Measurements from ENCODE around the gene TPH2.

The TPH2 gene

DNA sequence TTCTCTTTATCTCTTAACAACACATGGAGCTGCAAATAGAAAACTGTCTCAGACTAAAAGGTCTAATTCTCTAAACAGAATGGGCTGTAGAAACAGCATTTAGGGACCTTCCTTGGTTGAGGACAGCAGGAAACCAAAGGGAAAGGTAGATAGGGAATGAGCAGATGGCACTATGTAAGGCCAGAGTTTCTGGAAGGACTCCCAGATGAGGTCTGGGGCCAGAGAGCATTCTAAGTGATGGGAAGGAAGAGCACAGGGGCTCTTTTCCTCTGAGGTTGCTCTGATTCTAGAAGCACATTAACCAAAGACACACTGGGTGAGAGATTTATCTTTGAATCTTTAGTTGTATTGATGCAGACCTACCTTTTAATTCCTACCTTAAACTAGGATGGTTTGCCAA, 79.4 kb downstream of the TPH2 start:
- Histone ChIP-seq H3K36me3 (ENCODE audit: control insufficient read depth, insufficient read depth, low read length) (no peaks in the 10 kb centered on the region), H3K4me3 (ENCODE audit: insufficient read depth, low read depth, low read length) (no peak overlapping the region), H3K9me3 (ENCODE audit: control insufficient read depth, low read length) (no peaks in the 10 kb centered on the region), H3K4me1 (ENCODE audit: control insufficient read depth, insufficient read depth, low read length) (no peaks in the 10 kb centered on the region), H3K27ac (ENCODE audit: insufficient read depth, low read depth, low read length, poor library complexity, severe bottlenecking) (no peak overlapping the region), H3K27me3 (ENCODE audit: control insufficient read depth, insufficient read depth, low read length, poor library complexity, severe bottlenecking) (no peaks in the 10 kb centered on the region)

DNA sequence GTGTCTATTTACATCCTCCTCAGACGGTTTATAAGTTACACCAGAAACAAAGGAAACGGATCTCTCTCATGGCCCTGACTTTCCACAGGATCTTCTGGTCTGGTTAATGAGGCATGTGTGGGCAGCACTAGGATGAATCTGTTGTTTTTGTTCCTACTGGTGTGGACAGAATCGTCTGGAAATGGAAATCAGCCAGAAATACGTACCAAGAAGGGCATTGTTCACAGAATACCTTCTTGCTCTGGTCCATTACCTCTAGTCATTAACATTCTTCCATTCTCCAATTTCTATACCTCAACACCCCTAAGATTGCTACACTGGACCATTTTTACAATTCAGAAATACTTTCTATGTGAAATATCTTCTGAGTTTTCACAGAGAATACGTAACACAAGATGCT, 86.0 kb downstream of the TPH2 start:
- H3K27ac ChIP-seq (ENCODE audit: insufficient read depth, low read depth, low read length, poor library complexity, severe bottlenecking): no peak overlapping the region
- H3K27me3 ChIP-seq (ENCODE audit: control insufficient read depth, insufficient read depth, low read length, poor library complexity, severe bottlenecking): no peaks in the 10 kb centered on the region
- H3K4me3 ChIP-seq (ENCODE audit: insufficient read depth, low read depth, low read length): no peak overlapping the region
- H3K36me3 ChIP-seq (ENCODE audit: control insufficient read depth, insufficient read depth, low read length): no peaks in the 10 kb centered on the region
- no peaks in the 10 kb centered on the region for H3K9me3 ChIP-seq (ENCODE audit: control insufficient read depth, low read length)
- no peaks in the 10 kb centered on the region for H3K4me1 ChIP-seq (ENCODE audit: control insufficient read depth, insufficient read depth, low read length)
- WGBS, 2 experiments: 90 to 91% methylated on average over 5 of the region's 5 CpGs

DNA sequence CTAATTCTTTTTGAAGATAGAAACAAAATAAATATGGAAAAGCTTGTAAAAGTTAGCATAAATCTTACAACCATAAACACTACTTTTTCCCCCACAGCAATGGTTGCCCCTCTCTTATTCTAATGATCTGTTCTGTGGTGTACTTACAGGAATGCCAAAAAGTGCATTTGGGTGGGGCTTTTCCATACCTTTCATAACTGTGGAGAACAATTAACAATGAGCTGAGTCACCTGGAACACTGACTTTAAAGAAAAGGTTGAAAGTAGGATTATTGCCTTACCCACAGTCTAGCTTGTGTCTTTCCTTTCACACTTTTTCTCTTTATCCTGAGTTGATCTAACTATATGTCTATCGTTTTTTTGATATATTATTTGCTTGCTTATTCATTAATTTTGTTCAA, 86.9 kb downstream of the TPH2 start:
- WGBS, 2 experiments: no CpG with 5 or more reads among the region's 1 CpG
- no peaks in the 10 kb centered on the region for H3K36me3 ChIP-seq (ENCODE audit: control insufficient read depth, insufficient read depth, low read length)
- H3K4me3 ChIP-seq (ENCODE audit: insufficient read depth, low read depth, low read length): no peak overlapping the region
- no peaks in the 10 kb centered on the region for H3K4me1 ChIP-seq (ENCODE audit: control insufficient read depth, insufficient read depth, low read length)
- H3K27ac ChIP-seq (ENCODE audit: insufficient read depth, low read depth, low read length, poor library complexity, severe bottlenecking): no peak overlapping the region
- no peaks in the 10 kb centered on the region for H3K27me3 ChIP-seq (ENCODE audit: control insufficient read depth, insufficient read depth, low read length, poor library complexity, severe bottlenecking)
- no peaks in the 10 kb centered on the region for H3K9me3 ChIP-seq (ENCODE audit: control insufficient read depth, low read length)

DNA sequence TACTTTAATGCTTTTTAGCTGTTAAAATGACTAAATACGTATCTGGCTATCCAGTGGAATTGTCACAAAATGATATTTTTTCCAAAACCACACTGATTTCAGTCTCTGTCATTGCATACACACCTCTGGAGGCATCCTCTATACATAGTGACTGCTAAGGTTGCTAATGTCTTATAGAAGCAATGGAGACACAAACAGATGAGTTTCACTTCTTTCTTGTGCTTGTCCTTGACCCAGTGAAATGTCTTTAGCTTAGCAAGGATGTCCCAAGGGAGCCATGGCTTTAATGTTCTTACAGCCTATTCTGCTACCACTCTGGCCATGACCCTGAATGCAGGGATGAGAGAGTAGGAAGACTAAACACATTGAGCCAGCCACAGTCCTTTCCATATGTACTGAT, 90.3 kb downstream of the TPH2 start:
- H3K9me3 ChIP-seq (ENCODE audit: control insufficient read depth, low read length): no peaks in the 10 kb centered on the region
- H3K4me1 ChIP-seq (ENCODE audit: control insufficient read depth, insufficient read depth, low read length): no peaks in the 10 kb centered on the region
- H3K4me3 ChIP-seq (ENCODE audit: insufficient read depth, low read depth, low read length): no peak overlapping the region
- H3K27ac ChIP-seq (ENCODE audit: insufficient read depth, low read depth, low read length, poor library complexity, severe bottlenecking): no peak overlapping the region
- H3K36me3 ChIP-seq (ENCODE audit: control insufficient read depth, insufficient read depth, low read length): no peaks in the 10 kb centered on the region
- H3K27me3 ChIP-seq (ENCODE audit: control insufficient read depth, insufficient read depth, low read length, poor library complexity, severe bottlenecking): no peaks in the 10 kb centered on the region
- 89 to 97% methylated on average over 1 of the region's 1 CpG for WGBS, 2 experiments

DNA sequence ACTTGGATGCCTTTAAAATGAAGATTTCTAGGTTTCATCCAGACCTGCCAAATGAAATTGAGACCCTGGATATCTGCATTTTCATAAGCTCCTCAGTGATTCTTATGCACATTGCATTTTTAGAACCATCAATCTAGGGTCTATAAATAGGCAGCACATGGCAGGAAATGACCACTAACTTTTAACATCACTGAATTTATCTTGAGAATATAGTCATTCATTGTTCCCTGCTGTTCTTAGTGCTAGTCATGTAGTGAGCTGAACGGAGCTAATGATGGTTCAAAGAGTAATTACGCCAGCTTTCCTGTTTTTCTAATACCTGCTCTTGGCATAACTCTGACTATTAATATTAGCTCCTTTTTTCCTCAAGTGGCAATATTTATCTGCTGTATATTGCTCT, 91.6 kb downstream of the TPH2 start:
- no peak overlapping the region for H3K4me3 ChIP-seq (ENCODE audit: insufficient read depth, low read depth, low read length)
- H3K9me3 ChIP-seq (ENCODE audit: control insufficient read depth, low read length): no peaks in the 10 kb centered on the region
- WGBS, 2 experiments: 96 to 100% methylated on average over 2 of the region's 2 CpGs
- no peaks in the 10 kb centered on the region for H3K4me1 ChIP-seq (ENCODE audit: control insufficient read depth, insufficient read depth, low read length)
- H3K27ac ChIP-seq (ENCODE audit: insufficient read depth, low read depth, low read length, poor library complexity, severe bottlenecking): no peak overlapping the region
- H3K36me3 ChIP-seq (ENCODE audit: control insufficient read depth, insufficient read depth, low read length): no peaks in the 10 kb centered on the region
- no peaks in the 10 kb centered on the region for H3K27me3 ChIP-seq (ENCODE audit: control insufficient read depth, insufficient read depth, low read length, poor library complexity, severe bottlenecking)

DNA sequence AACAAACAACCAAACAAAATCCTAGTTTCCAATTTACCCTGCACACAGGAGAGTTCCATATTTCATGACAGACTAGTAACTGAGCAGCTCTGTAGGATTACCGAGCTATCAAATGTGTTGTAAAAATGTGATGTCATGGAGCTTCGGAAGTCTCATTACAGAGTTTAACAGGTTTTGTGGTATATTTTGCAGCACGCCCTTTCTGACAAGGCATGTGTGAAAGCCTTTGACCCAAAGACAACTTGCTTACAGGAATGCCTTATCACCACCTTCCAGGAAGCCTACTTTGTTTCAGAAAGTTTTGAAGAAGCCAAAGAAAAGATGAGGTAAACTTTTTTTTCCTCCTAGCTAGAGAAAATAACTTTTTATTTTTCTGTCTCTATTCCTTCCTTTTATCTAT, 92.4 kb downstream of the TPH2 start:
- H3K27me3 ChIP-seq (ENCODE audit: control insufficient read depth, insufficient read depth, low read length, poor library complexity, severe bottlenecking): no peaks in the 10 kb centered on the region
- H3K9me3 ChIP-seq (ENCODE audit: control insufficient read depth, low read length): no peaks in the 10 kb centered on the region
- no peaks in the 10 kb centered on the region for H3K4me1 ChIP-seq (ENCODE audit: control insufficient read depth, insufficient read depth, low read length)
- H3K27ac ChIP-seq (ENCODE audit: insufficient read depth, low read depth, low read length, poor library complexity, severe bottlenecking): no peak overlapping the region
- H3K36me3 ChIP-seq (ENCODE audit: control insufficient read depth, insufficient read depth, low read length): no peaks in the 10 kb centered on the region
- no peak overlapping the region for H3K4me3 ChIP-seq (ENCODE audit: insufficient read depth, low read depth, low read length)
- 92 to 95% methylated on average over 3 of the region's 3 CpGs for WGBS, 2 experiments

DNA sequence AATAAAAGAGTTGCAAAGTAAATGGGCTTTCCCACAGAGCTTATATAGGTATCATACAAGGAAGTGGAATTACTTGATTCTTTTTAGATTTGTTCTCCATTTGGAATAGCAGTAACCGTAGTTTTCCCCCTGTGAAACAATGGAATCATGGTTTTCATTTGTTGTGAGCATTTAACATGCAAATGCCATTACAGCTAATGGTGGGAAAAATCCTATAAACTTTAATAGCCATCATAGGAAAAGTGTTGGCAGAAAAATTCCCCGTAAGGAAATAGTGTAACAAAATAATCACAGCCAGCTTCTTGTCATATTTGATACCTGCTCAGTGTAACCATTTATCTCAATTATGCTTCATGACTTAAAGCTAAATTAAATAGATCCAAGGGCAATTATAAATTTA, 95.3 kb downstream of the TPH2 start:
- H3K4me1 ChIP-seq (ENCODE audit: control insufficient read depth, insufficient read depth, low read length): no peaks in the 10 kb centered on the region
- 94 to 96% methylated on average over 2 of the region's 2 CpGs for WGBS, 2 experiments
- no peaks in the 10 kb centered on the region for H3K36me3 ChIP-seq (ENCODE audit: control insufficient read depth, insufficient read depth, low read length)
- H3K27me3 ChIP-seq (ENCODE audit: control insufficient read depth, insufficient read depth, low read length, poor library complexity, severe bottlenecking): no peaks in the 10 kb centered on the region
- H3K27ac ChIP-seq (ENCODE audit: insufficient read depth, low read depth, low read length, poor library complexity, severe bottlenecking): no peak overlapping the region
- no peaks in the 10 kb centered on the region for H3K9me3 ChIP-seq (ENCODE audit: control insufficient read depth, low read length)
- H3K4me3 ChIP-seq (ENCODE audit: insufficient read depth, low read depth, low read length): no peak overlapping the region

DNA sequence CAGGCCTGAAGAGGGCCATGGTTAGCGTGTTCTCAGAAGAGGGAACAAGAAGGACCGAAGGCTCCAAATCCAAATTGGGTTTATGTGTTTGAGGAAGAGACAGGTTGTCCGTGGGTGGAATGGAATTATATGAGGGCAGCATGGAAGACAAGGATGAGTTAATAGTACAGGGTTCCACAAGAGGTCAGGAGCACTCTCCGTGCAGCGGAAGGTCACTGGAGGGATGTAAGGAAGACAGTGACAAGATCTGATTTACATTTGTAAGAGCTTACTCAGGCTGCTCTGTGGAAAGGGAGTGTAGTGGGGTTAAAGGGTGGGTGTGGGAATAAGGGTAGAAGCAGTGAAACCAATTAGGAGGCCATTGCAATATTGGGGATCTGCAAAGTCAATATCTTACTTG, 97.0 kb downstream of the TPH2 start:
- WGBS, 2 experiments: 73 to 77% methylated on average over 5 of the region's 5 CpGs
- Histone ChIP-seq H3K36me3 (ENCODE audit: control insufficient read depth, insufficient read depth, low read length) (no peaks in the 10 kb centered on the region), H3K4me3 (ENCODE audit: insufficient read depth, low read depth, low read length) (no peak overlapping the region), H3K27ac (ENCODE audit: insufficient read depth, low read depth, low read length, poor library complexity, severe bottlenecking) (no peak overlapping the region), H3K27me3 (ENCODE audit: control insufficient read depth, insufficient read depth, low read length, poor library complexity, severe bottlenecking) (no peaks in the 10 kb centered on the region), H3K4me1 (ENCODE audit: control insufficient read depth, insufficient read depth, low read length) (no peaks in the 10 kb centered on the region), H3K9me3 (ENCODE audit: control insufficient read depth, low read length) (no peaks in the 10 kb centered on the region)

DNA sequence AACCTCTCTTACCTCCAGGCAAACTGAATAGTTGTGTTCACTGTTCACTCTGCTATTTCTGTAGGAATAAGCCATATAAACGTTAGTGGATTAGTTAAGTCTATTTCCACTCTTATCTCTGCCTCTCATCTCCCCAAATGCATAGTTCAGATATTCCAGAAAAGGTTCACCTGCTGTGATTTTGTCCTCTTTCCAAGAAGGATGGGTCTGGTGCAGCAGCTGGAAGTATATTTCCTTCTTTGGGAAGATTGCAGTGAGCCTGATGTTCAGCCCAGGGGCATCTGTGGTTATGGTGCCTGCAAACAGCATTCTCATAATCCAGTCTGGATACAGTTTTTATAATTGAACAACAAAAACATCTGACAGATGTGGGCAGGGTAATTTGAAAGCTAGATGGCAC, 97.7 kb downstream of the TPH2 start:
- Histone ChIP-seq H3K4me3 (ENCODE audit: insufficient read depth, low read depth, low read length) (no peak overlapping the region), H3K9me3 (ENCODE audit: control insufficient read depth, low read length) (no peaks in the 10 kb centered on the region), H3K4me1 (ENCODE audit: control insufficient read depth, insufficient read depth, low read length) (no peaks in the 10 kb centered on the region), H3K36me3 (ENCODE audit: control insufficient read depth, insufficient read depth, low read length) (no peaks in the 10 kb centered on the region), H3K27me3 (ENCODE audit: control insufficient read depth, insufficient read depth, low read length, poor library complexity, severe bottlenecking) (no peaks in the 10 kb centered on the region), H3K27ac (ENCODE audit: insufficient read depth, low read depth, low read length, poor library complexity, severe bottlenecking) (no peak overlapping the region)
- 76% methylated on average over 1 of the region's 1 CpG; no CpG with 5 or more reads in 1 of the 2 experiments for WGBS, 2 experiments

DNA sequence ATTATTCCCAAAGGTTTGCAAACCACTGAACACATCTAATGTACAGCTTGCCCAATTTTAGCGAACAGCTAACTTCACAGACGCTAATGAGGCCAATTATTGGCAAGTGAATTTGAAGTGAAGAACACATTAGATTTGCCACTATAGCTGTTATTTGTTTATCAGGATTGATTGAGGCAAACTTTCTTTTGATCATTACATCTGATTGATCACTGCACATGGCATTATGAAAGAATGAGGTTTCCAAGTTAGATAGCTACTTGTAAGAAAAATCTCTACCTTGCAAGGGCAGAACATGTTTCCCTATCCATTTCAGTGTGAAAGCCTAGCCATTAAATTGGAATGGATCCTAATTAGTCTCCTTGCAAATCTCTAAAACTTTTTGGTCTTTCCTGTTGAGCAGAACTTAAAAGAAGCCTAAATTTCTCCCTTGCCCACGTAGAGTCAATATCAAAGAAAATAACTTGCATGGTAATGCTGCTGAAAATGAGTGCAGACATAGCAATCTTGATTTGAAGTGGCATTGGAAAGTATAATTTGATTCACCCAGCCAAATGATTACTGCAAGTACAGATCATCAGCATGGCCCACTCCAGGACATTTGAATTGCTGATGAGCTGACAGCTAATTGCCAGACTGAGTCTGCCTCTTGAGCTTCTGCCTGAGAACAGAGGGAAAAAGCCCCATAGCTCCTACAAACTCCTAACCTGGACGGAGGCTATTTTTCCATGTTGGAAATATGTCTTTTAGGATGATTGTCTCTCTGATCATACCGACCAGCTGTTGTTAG, 98.6 kb downstream of the TPH2 start:
- Histone ChIP-seq H3K4me1 (ENCODE audit: control insufficient read depth, insufficient read depth, low read length) (no peaks in the 10 kb centered on the region), H3K27ac (ENCODE audit: insufficient read depth, low read depth, low read length, poor library complexity, severe bottlenecking) (no peak overlapping the region), H3K36me3 (ENCODE audit: control insufficient read depth, insufficient read depth, low read length) (no peaks in the 10 kb centered on the region), H3K4me3 (ENCODE audit: insufficient read depth, low read depth, low read length) (no peak overlapping the region), H3K27me3 (ENCODE audit: control insufficient read depth, insufficient read depth, low read length, poor library complexity, severe bottlenecking) (no peaks in the 10 kb centered on the region), H3K9me3 (ENCODE audit: control insufficient read depth, low read length) (no peaks in the 10 kb centered on the region)
- 82 to 93% methylated on average over 4 to 5 of the region's 5 CpGs for WGBS, 2 experiments

DNA sequence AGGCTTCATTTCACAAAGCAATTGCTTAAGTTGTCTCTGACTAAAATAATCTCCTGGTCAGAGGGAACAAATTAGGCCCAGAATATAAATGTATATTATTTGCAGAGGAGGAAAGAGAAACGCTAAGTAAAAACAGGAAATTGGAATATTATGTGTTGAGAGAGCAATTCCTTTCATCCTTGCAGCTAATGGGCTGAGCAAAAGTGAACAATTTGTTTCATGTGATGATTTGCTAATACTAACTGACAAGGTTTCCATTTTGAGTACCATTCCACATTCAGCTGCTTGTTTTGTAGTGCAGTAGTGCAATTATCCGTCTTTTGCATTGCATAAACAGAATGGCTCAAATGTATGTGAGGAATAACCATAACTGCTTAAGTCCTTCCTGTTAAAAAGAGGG, 103.2 kb downstream of the TPH2 start:
- Histone ChIP-seq H3K36me3 (ENCODE audit: control insufficient read depth, insufficient read depth, low read length) (no peaks in the 10 kb centered on the region), H3K4me1 (ENCODE audit: control insufficient read depth, insufficient read depth, low read length) (no peaks in the 10 kb centered on the region), H3K9me3 (ENCODE audit: control insufficient read depth, low read length) (no peaks in the 10 kb centered on the region), H3K27me3 (ENCODE audit: control insufficient read depth, insufficient read depth, low read length, poor library complexity, severe bottlenecking) (no peaks in the 10 kb centered on the region), H3K27ac (ENCODE audit: insufficient read depth, low read depth, low read length, poor library complexity, severe bottlenecking) (no peak overlapping the region), H3K4me3 (ENCODE audit: insufficient read depth, low read depth, low read length) (no peak overlapping the region)
- WGBS, 2 experiments: 94 to 100% methylated on average over 2 of the region's 2 CpGs

Data from ectodermal cell (in vitro differentiated cells).